ENCODE data around the gene KCND3. TPM values are rescaled to one million over a fixed set of nuclear protein-coding genes. Genes with fewer than 3 reads are reported as not detected.

Gene KCND3
- total and polyA plus RNA-seq, 12 donors: 3.5 to 24.7 (median 15.2) TPM

Other genes starting within 250 kb of the KCND3 start
- gene DDX20, start 233.8 kb downstream of the KCND3 start, total RNA-seq: 1 to 10 TPM; 5.0 to 10.0 (median 6.5) TPM
- 1 to 10 TPM; 4.0 to 4.1 TPM for gene DDX20, start 233.8 kb downstream of the KCND3 start, polyA plus RNA-seq

Measured in heart right ventricle (tissue), 12 donors.